ENCODE measurements around the gene POLR1E.
"Not testable (repeated sequence)": the region's sequence is repeated elsewhere in the genome, so short reads cannot be mapped to it uniquely, and the experiment has no call there.

Gene POLR1E

DNA sequence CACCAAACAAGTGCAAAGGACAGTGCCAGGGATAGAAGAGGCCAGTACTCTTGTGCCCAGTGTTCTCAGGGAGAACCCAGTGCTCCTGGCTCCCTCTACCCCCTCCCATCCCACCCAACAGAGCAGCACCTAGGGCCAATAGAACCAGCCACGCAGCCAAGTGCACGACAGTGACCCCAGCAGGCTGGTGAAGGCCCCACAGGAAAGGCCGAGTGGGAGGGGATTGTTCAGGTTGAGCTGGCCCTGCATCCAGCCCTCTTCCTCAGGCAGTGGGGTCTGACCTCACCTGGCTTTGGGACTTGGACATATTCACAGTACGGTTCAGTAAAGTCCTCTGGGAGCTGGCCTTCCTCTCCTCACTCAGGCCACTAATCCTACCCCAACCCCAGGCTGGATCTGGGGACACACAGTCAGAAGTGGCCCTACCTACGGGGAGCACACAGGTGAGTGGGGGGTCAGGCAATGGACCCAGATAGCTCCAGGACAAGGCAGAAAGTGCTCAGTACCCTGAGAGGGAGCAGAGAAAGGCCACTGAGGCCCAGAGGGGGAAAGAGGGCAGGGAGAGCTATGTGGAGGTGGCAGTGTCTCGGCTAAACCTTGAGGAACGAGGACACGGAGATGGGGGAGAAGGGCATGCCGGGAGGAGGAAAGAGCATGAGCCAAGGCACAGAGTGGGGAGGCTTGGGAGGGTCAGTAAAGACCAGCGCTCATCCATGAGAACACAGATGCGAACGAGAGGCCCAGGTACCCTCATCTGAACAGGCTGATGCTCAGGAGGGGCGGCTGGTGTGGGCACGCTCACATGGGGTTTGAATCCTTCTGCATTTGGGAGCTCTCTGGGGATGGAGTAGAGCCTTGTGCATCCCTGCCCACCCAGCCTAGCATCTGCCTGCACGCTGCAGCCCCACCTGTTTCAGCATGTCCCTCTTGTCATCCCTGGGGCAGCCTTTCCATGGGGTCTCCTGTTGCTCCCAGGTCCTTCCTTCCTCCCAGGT, 25.6 kb downstream of the POLR1E start:
- Mint-ChIP-seq H3K4me3 (no peak overlapping the region), H3K4me1 (peaks cover 13% of the 10 kb centered on the region)

DNA sequence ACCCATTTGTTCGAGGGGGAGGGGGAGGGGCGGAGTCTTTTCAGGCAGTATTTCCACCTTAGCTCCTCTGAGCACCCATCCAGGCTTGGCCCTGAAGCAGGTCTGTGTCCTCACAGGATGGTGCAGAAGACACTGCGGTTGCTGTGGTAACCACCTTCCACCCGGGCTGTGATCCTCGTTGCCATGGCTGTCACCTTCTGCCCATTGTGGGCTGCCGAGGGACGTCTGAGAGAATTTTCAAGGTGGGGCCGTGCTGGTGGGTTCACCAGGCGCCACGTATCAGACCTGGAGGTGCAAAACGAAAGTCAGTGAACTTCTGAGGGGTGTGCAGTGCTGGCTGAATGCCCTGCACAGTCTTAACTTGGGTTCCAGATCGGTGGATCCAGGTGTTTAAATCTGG, 26.7 kb downstream of the POLR1E start:
- Mint-ChIP-seq H3K4me1 (peaks cover 13% of the 10 kb centered on the region), H3K36me3 (ENCODE audit: insufficient read depth) (peaks cover 8% of the 10 kb centered on the region), H3K27me3 (no peaks in the 10 kb centered on the region), H3K27ac (ENCODE audit: low read depth) (peak overlapping the region; percentile 15), H3K4me3 (peak overlapping the region; percentile 27), H3K9me3 (no peaks in the 10 kb centered on the region)
- DNase-seq (ENCODE audit: low spot score in 2 of 2) (peak; percentile 40 to 68), ATAC-seq (replicated peaks; ENCODE audit: extremely low read depth, poor library complexity, severe bottlenecking) (peak; percentile 94)

More for the DNA sequence above, 25.6 kb downstream of the POLR1E start:
- H3K9me3 Mint-ChIP-seq, result no peaks in the 10 kb centered on the region
- ATAC-seq (replicated peaks; ENCODE audit: extremely low read depth, poor library complexity, severe bottlenecking) (no peak), DNase-seq (ENCODE audit: low spot score in 2 of 2) (no peak)
- peaks cover 8% of the 10 kb centered on the region for H3K36me3 Mint-ChIP-seq (ENCODE audit: insufficient read depth)
- no peaks in the 10 kb centered on the region for H3K27me3 Mint-ChIP-seq
- H3K27ac Mint-ChIP-seq (ENCODE audit: low read depth), result peak overlapping the region; percentile 15

DNA sequence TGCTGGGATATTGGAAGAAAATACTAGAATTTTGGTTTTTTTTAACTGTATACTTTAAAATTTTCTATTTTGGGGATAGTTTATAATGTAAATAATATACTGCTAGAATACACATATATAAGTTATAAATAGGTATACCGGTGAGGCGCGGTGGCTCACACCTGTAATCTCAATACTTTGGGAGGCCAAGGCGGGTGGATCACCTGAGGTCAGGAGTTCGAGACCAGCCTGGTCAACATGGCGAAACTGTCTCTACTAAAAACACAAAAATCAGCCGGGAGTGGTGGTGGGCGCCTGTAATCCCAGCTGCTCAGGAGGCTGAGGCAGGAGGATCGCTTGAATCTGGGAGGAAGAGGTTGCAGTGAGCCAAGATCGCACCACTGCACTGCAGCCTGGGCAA, 28.7 kb downstream of the POLR1E start:
- H3K4me3 Mint-ChIP-seq; H3K9me3 Mint-ChIP-seq; ATAC-seq (replicated peaks; ENCODE audit: extremely low read depth, poor library complexity, severe bottlenecking); H3K27me3 Mint-ChIP-seq; H3K27ac Mint-ChIP-seq (ENCODE audit: low read depth); DNase-seq (ENCODE audit: low spot score in 2 of 2): not testable (repeated sequence)
- peaks cover 10% of the 10 kb centered on the region for H3K36me3 Mint-ChIP-seq (ENCODE audit: insufficient read depth)
- H3K4me1 Mint-ChIP-seq, result peaks cover 13% of the 10 kb centered on the region

DNA sequence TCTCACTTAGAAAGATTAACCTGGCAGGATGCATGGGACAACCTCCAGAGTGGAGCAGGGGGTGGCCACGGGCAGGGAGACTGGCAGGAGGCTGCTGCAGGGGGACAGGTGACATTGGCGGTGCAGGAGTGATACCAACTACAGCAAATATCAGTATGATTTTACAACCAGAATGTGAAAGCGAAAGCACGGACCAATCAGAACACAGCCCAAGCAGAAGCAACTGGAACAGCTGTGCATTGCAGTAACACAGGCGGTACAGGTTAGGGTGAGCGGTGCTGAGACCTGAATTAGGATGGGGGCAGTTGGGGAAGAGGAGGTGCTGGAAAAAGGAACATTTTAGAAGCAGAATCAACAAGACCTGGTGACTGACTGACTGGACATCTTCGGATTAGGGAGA, 29.3 kb downstream of the POLR1E start:
- no peak for ATAC-seq (replicated peaks; ENCODE audit: extremely low read depth, poor library complexity, severe bottlenecking)
- Mint-ChIP-seq H3K27me3 (no peaks in the 10 kb centered on the region), H3K4me1 (peaks cover 13% of the 10 kb centered on the region), H3K4me3 (no peak overlapping the region), H3K27ac (ENCODE audit: low read depth) (no peak overlapping the region), H3K9me3 (no peaks in the 10 kb centered on the region), H3K36me3 (ENCODE audit: insufficient read depth) (peaks cover 10% of the 10 kb centered on the region)
- DNase-seq (ENCODE audit: low spot score in 2 of 2), result no peak

DNA sequence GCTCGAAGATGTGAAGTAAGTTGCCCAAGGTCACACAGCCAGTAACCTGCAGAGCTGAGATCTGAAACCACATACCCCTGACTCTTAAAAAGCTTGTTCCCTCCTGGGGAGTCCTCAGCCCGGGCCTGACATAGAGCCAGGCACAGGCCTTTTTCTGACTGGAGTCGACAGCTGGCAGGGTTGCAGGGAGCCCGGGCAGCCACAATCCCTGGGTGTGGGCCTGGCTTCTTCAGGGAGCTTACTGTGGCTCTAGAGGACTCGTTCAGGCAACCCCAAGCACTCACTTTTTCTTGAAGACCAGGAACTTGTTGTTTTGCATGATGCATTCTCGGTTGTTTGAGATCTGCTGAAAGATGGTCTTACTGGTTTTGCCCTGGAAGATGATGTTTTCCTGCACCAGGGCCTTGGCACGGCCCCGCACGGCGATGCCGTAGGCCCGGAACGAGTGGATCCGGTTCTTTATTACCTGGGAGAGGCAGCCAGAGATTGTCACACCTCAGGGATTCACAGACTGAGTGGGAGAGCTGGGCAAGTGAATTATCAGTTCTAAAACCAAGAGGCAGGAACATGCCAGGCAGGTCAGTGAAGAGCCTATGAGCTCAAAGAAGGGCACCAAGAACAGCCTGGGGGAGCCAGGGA, 30.0 kb downstream of the POLR1E start:
- H3K4me3 Mint-ChIP-seq, result no peak overlapping the region
- H3K4me1 Mint-ChIP-seq, result peaks cover 13% of the 10 kb centered on the region
- H3K27me3 Mint-ChIP-seq, result no peaks in the 10 kb centered on the region
- no peak for DNase-seq (ENCODE audit: low spot score in 2 of 2)
- no peak overlapping the region for H3K27ac Mint-ChIP-seq (ENCODE audit: low read depth)
- H3K9me3 Mint-ChIP-seq, result no peaks in the 10 kb centered on the region
- peaks cover 10% of the 10 kb centered on the region for H3K36me3 Mint-ChIP-seq (ENCODE audit: insufficient read depth)
- ATAC-seq (replicated peaks; ENCODE audit: extremely low read depth, poor library complexity, severe bottlenecking), result no peak

DNA sequence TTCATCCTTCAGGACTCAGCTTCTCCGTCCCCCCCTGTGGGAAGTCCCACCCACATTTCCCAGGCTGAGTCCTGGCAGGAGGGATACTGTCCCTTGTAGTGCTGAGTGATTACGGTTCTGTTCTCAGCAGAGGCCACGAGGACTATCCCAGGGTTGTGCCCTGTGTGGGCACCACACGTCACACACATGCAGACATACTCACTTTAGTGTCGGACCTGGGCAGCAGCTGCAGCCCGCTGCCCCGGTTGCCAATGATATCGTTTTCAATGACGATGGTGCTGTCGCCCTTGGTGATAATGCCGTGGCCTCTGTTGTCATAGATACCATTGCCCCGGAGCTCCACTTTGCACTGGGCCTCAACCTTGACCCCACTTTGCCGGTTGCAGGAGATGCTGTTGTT, 32.2 kb downstream of the POLR1E start:
- no peak for DNase-seq (ENCODE audit: low spot score in 2 of 2)
- no peak overlapping the region for H3K27ac Mint-ChIP-seq (ENCODE audit: low read depth)
- H3K27me3 Mint-ChIP-seq, result no peaks in the 10 kb centered on the region
- H3K9me3 Mint-ChIP-seq, result no peaks in the 10 kb centered on the region
- no peak for ATAC-seq (replicated peaks; ENCODE audit: extremely low read depth, poor library complexity, severe bottlenecking)
- H3K4me3 Mint-ChIP-seq, result no peak overlapping the region
- H3K4me1 Mint-ChIP-seq, result peaks cover 3% of the 10 kb centered on the region
- peaks cover 10% of the 10 kb centered on the region for H3K36me3 Mint-ChIP-seq (ENCODE audit: insufficient read depth)

DNA sequence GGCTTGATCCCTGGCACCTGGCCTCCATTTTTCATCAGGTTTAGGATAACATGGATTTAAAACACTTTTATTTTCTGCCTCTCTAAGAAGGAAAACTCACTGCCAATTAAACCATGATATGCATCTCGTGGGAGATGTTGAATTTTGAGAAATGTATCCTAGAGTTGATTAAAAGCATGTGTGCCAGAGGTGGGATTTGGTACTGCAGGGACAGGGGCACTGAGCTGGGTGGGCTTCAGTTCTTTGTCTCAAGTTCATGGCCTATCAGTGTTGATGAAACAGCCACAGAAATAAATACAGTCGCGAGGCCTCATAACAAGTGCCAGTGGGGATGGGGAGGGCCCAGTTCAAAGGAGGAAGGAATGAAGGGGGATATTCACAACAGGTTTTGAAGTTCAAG, 34.9 kb downstream of the POLR1E start:
- Mint-ChIP-seq H3K4me3 (no peak overlapping the region), H3K27me3 (no peaks in the 10 kb centered on the region), H3K9me3 (no peaks in the 10 kb centered on the region), H3K27ac (ENCODE audit: low read depth) (no peak overlapping the region), H3K4me1 (no peaks in the 10 kb centered on the region), H3K36me3 (ENCODE audit: insufficient read depth) (peaks cover 7% of the 10 kb centered on the region)
- DNase-seq (ENCODE audit: low spot score in 2 of 2), result no peak
- no peak for ATAC-seq (replicated peaks; ENCODE audit: extremely low read depth, poor library complexity, severe bottlenecking)

DNA sequence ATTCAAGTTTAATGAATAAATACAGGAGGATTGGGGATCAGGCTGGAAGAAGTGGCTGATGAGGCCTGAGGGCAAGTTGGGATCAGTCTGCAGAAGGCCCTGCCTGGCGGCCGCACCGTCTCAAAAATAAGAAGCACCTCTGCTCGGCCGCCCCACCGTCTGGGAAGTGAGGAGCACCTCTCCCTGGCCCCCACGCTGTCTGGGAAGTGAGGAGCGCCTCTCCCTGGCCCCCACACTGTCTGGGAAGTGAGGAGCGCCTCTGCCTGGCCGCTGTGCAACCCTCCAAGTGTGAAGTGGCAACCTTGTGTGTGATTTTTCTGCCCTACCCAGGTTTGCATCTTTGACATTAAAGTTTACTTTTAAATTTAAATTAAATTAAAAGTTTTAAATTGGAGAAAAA, 35.4 kb downstream of the POLR1E start:
- Mint-ChIP-seq H3K36me3 (ENCODE audit: insufficient read depth) (peaks cover 10% of the 10 kb centered on the region), H3K4me1 (no peaks in the 10 kb centered on the region), H3K9me3 (no peaks in the 10 kb centered on the region), H3K27me3 (no peaks in the 10 kb centered on the region), H3K27ac (ENCODE audit: low read depth) (no peak overlapping the region), H3K4me3 (no peak overlapping the region)
- no peak for DNase-seq (ENCODE audit: low spot score in 2 of 2)
- ATAC-seq (replicated peaks; ENCODE audit: extremely low read depth, poor library complexity, severe bottlenecking), result no peak

DNA sequence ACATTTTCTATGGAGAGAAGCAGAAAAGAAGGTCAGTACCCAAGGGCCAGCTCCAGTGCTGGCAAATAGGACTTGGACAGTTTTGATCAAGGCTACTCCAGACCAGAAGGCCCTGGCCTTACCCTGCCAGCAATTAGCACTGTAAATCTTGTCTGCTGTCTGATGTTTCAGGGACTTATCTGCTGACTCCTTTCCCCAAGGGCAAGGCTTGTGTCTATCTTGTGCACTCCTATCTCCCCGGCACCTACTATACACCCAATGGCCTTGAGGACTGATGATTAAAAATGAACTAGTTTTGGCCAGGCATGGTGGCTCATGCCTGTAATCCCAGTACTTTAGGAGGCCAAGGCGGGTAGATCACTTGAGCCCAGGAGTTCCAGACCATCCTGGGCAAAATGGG, 37.2 kb downstream of the POLR1E start:
- H3K4me1 Mint-ChIP-seq, result no peaks in the 10 kb centered on the region
- H3K36me3 Mint-ChIP-seq (ENCODE audit: insufficient read depth), result peaks cover 8% of the 10 kb centered on the region
- no peaks in the 10 kb centered on the region for H3K27me3 Mint-ChIP-seq
- H3K27ac Mint-ChIP-seq (ENCODE audit: low read depth), result no peak overlapping the region
- DNase-seq (ENCODE audit: low spot score in 2 of 2) (no peak), ATAC-seq (replicated peaks; ENCODE audit: extremely low read depth, poor library complexity, severe bottlenecking) (no peak)
- H3K9me3 Mint-ChIP-seq, result no peaks in the 10 kb centered on the region
- H3K4me3 Mint-ChIP-seq, result no peak overlapping the region

DNA sequence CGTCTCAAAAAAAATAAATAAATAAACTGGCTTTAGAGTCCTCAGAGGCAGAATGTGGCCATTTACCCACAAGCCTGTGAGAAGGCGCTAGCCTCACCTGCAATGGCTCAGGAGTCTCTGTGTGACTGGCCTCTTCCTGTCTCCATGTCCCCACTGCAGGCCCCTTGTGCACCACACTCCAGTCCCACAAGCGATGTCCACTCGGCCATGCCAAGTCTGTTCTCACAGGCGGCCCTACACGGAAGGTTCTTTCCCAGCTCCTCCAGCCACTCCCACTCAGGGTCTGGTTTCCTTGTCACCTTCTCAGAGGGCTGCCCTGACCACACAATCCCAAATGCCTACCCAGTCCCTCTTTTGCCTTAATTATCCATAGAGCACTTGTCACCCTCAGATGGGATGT, 38.2 kb downstream of the POLR1E start:
- H3K36me3 Mint-ChIP-seq (ENCODE audit: insufficient read depth), result peaks cover 6% of the 10 kb centered on the region

DNA sequence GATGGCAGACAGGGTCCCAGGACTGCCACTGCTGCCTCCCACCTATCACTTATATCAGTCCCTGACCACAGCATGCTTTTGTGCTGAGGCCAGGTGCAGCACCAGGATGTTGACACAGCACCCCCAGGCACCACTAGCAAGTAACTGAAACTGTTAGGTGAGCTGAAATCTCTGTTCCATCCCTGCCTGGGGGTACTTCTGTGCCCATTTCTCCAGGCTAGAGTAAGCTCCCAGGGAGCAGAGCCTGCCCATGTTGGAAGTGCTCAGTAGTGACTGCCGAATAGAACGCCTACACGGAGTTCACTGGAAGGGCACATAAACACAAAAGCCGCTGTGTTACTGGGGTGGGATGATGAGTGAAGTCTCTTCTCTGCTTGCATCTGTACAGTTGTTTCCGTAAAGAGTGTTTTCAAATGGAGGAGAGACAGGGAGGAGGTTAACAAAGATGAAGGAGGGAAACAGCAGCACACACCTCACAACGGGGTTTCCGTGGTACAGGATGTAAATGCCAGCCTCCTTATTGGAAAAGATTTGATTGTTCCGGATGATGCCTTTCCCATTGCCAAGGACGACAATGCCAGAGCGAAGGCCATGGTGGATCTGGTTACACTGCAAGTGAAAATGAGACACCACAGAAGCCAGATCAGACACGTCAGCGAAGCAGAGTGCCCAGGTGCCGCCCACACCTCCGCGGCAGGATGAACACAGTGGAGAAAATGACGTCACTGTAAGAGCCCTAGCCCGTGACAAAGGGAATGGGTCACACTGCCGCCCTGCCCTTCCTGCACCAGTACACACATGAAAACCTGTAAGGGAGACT, 43.1 kb downstream of the POLR1E start:
- ATAC-seq (replicated peaks; ENCODE audit: extremely low read depth, poor library complexity, severe bottlenecking) (peak; percentile 66), DNase-seq (ENCODE audit: low spot score in 2 of 2) (peak in 1 of 2 donors; percentile 58)
- peak overlapping the region; percentile 58 for H3K27ac Mint-ChIP-seq (ENCODE audit: low read depth)
- H3K4me3 Mint-ChIP-seq, result peak overlapping the region; percentile 55
- H3K9me3 Mint-ChIP-seq, result no peaks in the 10 kb centered on the region
- peaks cover 8% of the 10 kb centered on the region for H3K36me3 Mint-ChIP-seq (ENCODE audit: insufficient read depth)
- no peaks in the 10 kb centered on the region for H3K27me3 Mint-ChIP-seq
- H3K4me1 Mint-ChIP-seq, result peaks cover 15% of the 10 kb centered on the region

More for the DNA sequence above, 38.2 kb downstream of the POLR1E start:
- ATAC-seq (replicated peaks; ENCODE audit: extremely low read depth, poor library complexity, severe bottlenecking) (no peak), DNase-seq (ENCODE audit: low spot score in 2 of 2) (no peak)
- H3K27me3 Mint-ChIP-seq, result no peaks in the 10 kb centered on the region
- peaks cover 6% of the 10 kb centered on the region for H3K4me1 Mint-ChIP-seq
- H3K9me3 Mint-ChIP-seq, result no peaks in the 10 kb centered on the region
- no peak overlapping the region for H3K4me3 Mint-ChIP-seq
- no peak overlapping the region for H3K27ac Mint-ChIP-seq (ENCODE audit: low read depth)

DNA sequence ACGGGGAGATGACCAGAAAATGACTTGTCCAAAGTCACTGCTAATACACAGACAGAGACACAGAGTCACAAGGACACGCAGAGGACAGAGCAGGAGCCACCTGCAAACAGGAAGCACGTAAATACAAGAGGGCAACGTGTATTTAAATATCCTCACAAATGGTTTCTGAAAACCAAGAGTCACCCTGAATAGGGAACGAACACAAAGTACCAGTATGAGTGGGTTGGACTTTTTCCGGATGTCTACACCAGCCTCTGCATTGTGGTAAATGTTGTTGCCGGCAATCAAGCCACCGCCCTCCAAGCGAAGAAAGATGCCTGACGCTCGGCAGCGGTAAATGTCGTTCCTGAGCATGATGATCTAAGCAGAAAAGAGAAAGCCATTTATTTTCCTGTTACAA, 46.0 kb downstream of the POLR1E start:
- Mint-ChIP-seq H3K27ac (ENCODE audit: low read depth) (peak overlapping the region; percentile 64), H3K4me1 (peaks cover 15% of the 10 kb centered on the region), H3K4me3 (peak overlapping the region; percentile 18), H3K36me3 (ENCODE audit: insufficient read depth) (peaks cover 6% of the 10 kb centered on the region), H3K27me3 (no peaks in the 10 kb centered on the region), H3K9me3 (no peaks in the 10 kb centered on the region)
- DNase-seq (ENCODE audit: low spot score in 2 of 2), result peak in 1 of 2 donors; percentile 35
- ATAC-seq (replicated peaks; ENCODE audit: extremely low read depth, poor library complexity, severe bottlenecking), result peak; percentile 70

Measured in central memory CD8-positive, alpha-beta T cell (primary cell).